Islet precursor cell (in vitro differentiated cells): ENCODE data around the gene PLEKHO2.
A peak's percentile ranks its signal among the peaks of the same experiment; 100 is the strongest.

Source experiments
- DNase-seq: peaks from one replicate; pipeline ENCODE4 v3.0.0-alpha.2; 2018

Gene PLEKHO2

GRCh38 chr15:64828985-64829384, 12.7 kb upstream of the PLEKHO2 start:
- DNase-seq: no peak

GRCh38 chr15:64833690-64834089, 8.0 kb upstream of the PLEKHO2 start:
- no peak for DNase-seq

GRCh38 chr15:64836023-64836536, 5.6 kb upstream of the PLEKHO2 start:
- no peak for DNase-seq

- no peak for DNase-seq
These were observed 4.2 kb upstream of the PLEKHO2 start for GRCh38 chr15:64837502-64837901.

- DNase-seq: no peak
These were observed 713 bp upstream of the PLEKHO2 start for GRCh38 chr15:64841060-64841343.

- peak; percentile 76 for DNase-seq
These were observed 603 bp downstream of the PLEKHO2 start for GRCh38 chr15:64842096-64842939.

GRCh38 chr15:64842986-64843561, 1.4 kb downstream of the PLEKHO2 start:
- DNase-seq: peak; percentile 74

- DNase-seq: no peak
These were observed 2.3 kb downstream of the PLEKHO2 start for GRCh38 chr15:64843991-64844390.

GRCh38 chr15:64844576-64845145, 2.9 kb downstream of the PLEKHO2 start:
- no peak for DNase-seq

- DNase-seq: no peak
These were observed 3.5 kb downstream of the PLEKHO2 start for GRCh38 chr15:64845183-64845611.

- no peak for DNase-seq
These were observed 4.3 kb downstream of the PLEKHO2 start for GRCh38 chr15:64845831-64846595.

- no peak for DNase-seq
These were observed 5.3 kb downstream of the PLEKHO2 start for GRCh38 chr15:64847016-64847415.

GRCh38 chr15:64847448-64847847, 5.7 kb downstream of the PLEKHO2 start:
- no peak for DNase-seq

GRCh38 chr15:64847876-64848716, 6.4 kb downstream of the PLEKHO2 start:
- no peak for DNase-seq

GRCh38 chr15:64850778-64851502, 9.2 kb downstream of the PLEKHO2 start:
- no peak for DNase-seq

- DNase-seq: peak; percentile 92
These were observed 9.8 kb downstream of the PLEKHO2 start for GRCh38 chr15:64851503-64851840.

GRCh38 chr15:64854041-64854440, 12.3 kb downstream of the PLEKHO2 start:
- no peak for DNase-seq

GRCh38 chr15:64854526-64854925, 12.8 kb downstream of the PLEKHO2 start:
- DNase-seq: no peak

- no peak for DNase-seq
These were observed 13.7 kb downstream of the PLEKHO2 start for GRCh38 chr15:64855205-64855975.

- DNase-seq: peak; percentile 96
These were observed 14.9 kb downstream of the PLEKHO2 start for GRCh38 chr15:64856429-64857145.
